ENCODE measurements around the gene XRRA1.

Gene XRRA1

GRCh38 chr11:74853223-74853622 is 95.7 kb downstream of the XRRA1 start:
- H3K4me3 ChIP-seq (ENCODE audit: low read depth, low read length) = no peak overlapping the region
- DNase-seq (ENCODE audit: low read depth) = no peak
- TF ChIP-seq MAX (IDR thresholded peaks at IDR 0.05; ENCODE audit: low read depth, low read length) (no peak), MYC (IDR thresholded peaks at IDR 0.05; ENCODE audit: low read depth, low read length) (no peak), CTCF (IDR thresholded peaks at IDR 0.05; ENCODE audit: low read depth, low read length) (no peak), POLR2A (IDR thresholded peaks at IDR 0.05; ENCODE audit: extremely low read depth, insufficient read length) (no peak)

- TF ChIP-seq MYC (IDR thresholded peaks at IDR 0.05; ENCODE audit: low read depth, low read length) = no peak
- no peak for TF ChIP-seq CTCF (IDR thresholded peaks at IDR 0.05; ENCODE audit: low read depth, low read length)
- no peak for TF ChIP-seq MAX (IDR thresholded peaks at IDR 0.05; ENCODE audit: low read depth, low read length)
- no peak for TF ChIP-seq POLR2A (IDR thresholded peaks at IDR 0.05; ENCODE audit: extremely low read depth, insufficient read length)
- peak; percentile 78 for DNase-seq (ENCODE audit: low read depth)
- H3K4me3 ChIP-seq (ENCODE audit: low read depth, low read length) = no peak overlapping the region
These were observed 99.1 kb downstream of the XRRA1 start for GRCh38 chr11:74849525-74850391.

- no peak for DNase-seq (ENCODE audit: low read depth)
- TF ChIP-seq POLR2A (IDR thresholded peaks at IDR 0.05; ENCODE audit: extremely low read depth, insufficient read length) (no peak), CTCF (IDR thresholded peaks at IDR 0.05; ENCODE audit: low read depth, low read length) (no peak), MYC (IDR thresholded peaks at IDR 0.05; ENCODE audit: low read depth, low read length) (no peak)
- H3K4me3 ChIP-seq (ENCODE audit: low read depth, low read length) = no peak overlapping the region
These were observed 101.0 kb downstream of the XRRA1 start for GRCh38 chr11:74847895-74848294.

GRCh38 chr11:74847395-74847794 is 101.5 kb downstream of the XRRA1 start:
- no peak overlapping the region for H3K4me3 ChIP-seq (ENCODE audit: low read depth, low read length)
- TF ChIP-seq MAX (IDR thresholded peaks at IDR 0.05; ENCODE audit: low read depth, low read length) (no peak), POLR2A (IDR thresholded peaks at IDR 0.05; ENCODE audit: extremely low read depth, insufficient read length) (no peak), MYC (IDR thresholded peaks at IDR 0.05; ENCODE audit: low read depth, low read length) (no peak), CTCF (IDR thresholded peaks at IDR 0.05; ENCODE audit: low read depth, low read length) (no peak)
- DNase-seq (ENCODE audit: low read depth) = no peak

- TF ChIP-seq MYC (IDR thresholded peaks at IDR 0.05; ENCODE audit: low read depth, low read length) (no peak), POLR2A (IDR thresholded peaks at IDR 0.05; ENCODE audit: extremely low read depth, insufficient read length) (no peak), MAX (IDR thresholded peaks at IDR 0.05; ENCODE audit: low read depth, low read length) (no peak), CTCF (IDR thresholded peaks at IDR 0.05; ENCODE audit: low read depth, low read length) (no peak)
These were observed 102.1 kb downstream of the XRRA1 start for GRCh38 chr11:74846770-74847169.

More at GRCh38 chr11:74846770-74847169, 102.1 kb downstream of the XRRA1 start:
- no peak for DNase-seq (ENCODE audit: low read depth)
- H3K4me3 ChIP-seq (ENCODE audit: low read depth, low read length) = no peak overlapping the region
